Measurements from ENCODE around the gene REX1BD. TPM values are rescaled to one million over a fixed set of nuclear protein-coding genes. Genes with fewer than 3 reads are reported as not detected.
A peak's percentile ranks its signal among the peaks of the same experiment; 100 is the strongest.

The REX1BD gene
- total RNA-seq, 1 donor from 2014 or later, result 85.9 TPM

- ChIA-PET POLR2A (interaction anchor here (0.6 to 3.6 kb wide), 10 partner anchors 14 to 425 kb away, joined by 3 to 47 read pairs (median 4); partner anchors contain the start of genes COPE, DDX49, ELL and KXD1), CTCF (interaction anchor here (1.0 to 1.1 kb wide), 2 partner anchors 21 to 28 kb away, joined by 4 read pairs; partner anchors contain the start of genes ELL and UBA52)
- ATAC-seq (ENCODE audit: low read depth) (peak; percentile 99), DNase-seq (peak; percentile 92)
- Mint-ChIP-seq H3K4me3 (peak within 1 kb of the TSS; percentile 90), H3K36me3 (ENCODE audit: low read depth) (peaks cover 21% of the 10 kb centered on the region), H3K27ac (peak within 1 kb of the TSS; percentile 90), H3K4me1 (peaks cover 23% of the 10 kb centered on the region), H3K9me3 (no peaks in the 10 kb centered on the region), H3K27me3 (no peaks in the 10 kb centered on the region)
- TF ChIP-seq, protein P1, sequence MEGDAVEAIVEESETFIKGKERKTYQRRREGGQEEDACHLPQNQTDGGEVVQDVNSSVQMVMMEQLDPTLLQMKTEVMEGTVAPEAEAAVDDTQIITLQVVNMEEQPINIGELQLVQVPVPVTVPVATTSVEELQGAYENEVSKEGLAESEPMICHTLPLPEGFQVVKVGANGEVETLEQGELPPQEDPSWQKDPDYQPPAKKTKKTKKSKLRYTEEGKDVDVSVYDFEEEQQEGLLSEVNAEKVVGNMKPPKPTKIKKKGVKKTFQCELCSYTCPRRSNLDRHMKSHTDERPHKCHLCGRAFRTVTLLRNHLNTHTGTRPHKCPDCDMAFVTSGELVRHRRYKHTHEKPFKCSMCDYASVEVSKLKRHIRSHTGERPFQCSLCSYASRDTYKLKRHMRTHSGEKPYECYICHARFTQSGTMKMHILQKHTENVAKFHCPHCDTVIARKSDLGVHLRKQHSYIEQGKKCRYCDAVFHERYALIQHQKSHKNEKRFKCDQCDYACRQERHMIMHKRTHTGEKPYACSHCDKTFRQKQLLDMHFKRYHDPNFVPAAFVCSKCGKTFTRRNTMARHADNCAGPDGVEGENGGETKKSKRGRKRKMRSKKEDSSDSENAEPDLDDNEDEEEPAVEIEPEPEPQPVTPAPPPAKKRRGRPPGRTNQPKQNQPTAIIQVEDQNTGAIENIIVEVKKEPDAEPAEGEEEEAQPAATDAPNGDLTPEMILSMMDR (IDR thresholded peaks at IDR 0.05), result no peak
- intact Hi-C loops (cut with micrococcal nuclease), result loop anchor here (1.0 to 5.0 kb wide), 3 partner anchors 21 to 44 kb away; partner anchors contain the start of genes ELL, REX1BD and UBA52
These were observed 45.4 kb upstream of the REX1BD start, which contains the start of gene FKBP8 for GRCh38 chr19:18542941-18543813. Gene FKBP8 (minus strand): TSS chr19:18543573. CDS start chr19:18541970, 1,603 bp downstream.

DNA sequence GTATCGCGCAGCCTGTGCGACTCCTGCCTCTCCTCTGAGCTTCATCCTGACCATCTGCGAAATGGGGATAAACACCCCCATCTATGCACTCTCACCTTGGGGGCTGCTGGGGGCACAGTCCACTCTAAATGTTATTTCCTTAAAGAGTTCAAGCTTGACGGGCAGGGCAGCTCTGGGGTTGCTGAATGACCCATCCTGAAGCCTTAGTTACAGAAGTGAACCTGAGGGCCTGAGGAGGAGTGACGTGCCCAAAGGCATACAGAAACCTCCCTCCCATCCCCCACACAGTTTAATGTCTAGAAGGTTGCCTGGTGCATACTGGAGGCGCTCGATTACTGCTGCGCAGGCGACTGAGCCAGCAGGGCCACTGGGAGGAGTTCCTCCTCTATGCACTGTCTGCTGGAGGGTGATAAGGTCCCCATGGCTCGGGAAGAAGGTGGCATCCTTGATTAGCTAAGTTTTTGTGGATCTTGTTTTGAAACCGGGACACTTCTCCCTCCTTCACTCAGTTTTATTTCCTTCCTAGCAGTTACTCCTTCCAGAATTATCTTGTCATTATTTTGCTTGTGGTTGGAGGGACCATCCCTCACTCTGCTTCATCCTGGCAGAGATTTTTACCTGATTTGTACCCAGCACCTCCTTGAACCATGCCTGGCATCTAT, 44.7 kb upstream of the REX1BD start:
- POLR2A ChIA-PET, result interaction anchor here (1.1 to 3.6 kb wide), 4 partner anchors 13 to 45 kb away, joined by 3 to 47 read pairs (median 15); partner anchors contain the start of genes ELL, KXD1, REX1BD and UBA52
- intact Hi-C loops (cut with micrococcal nuclease), result loop anchor here (1.0 to 5.0 kb wide), 4 partner anchors 13 to 43 kb away; partner anchors contain the start of genes ELL, KXD1, REX1BD and UBA52
- CTCF ChIA-PET, result interaction anchor here (1.0 to 1.1 kb wide), 3 partner anchors 22 to 45 kb away, joined by 3 to 4 read pairs (median 4); partner anchors contain the start of genes ELL, REX1BD and UBA52

DNA sequence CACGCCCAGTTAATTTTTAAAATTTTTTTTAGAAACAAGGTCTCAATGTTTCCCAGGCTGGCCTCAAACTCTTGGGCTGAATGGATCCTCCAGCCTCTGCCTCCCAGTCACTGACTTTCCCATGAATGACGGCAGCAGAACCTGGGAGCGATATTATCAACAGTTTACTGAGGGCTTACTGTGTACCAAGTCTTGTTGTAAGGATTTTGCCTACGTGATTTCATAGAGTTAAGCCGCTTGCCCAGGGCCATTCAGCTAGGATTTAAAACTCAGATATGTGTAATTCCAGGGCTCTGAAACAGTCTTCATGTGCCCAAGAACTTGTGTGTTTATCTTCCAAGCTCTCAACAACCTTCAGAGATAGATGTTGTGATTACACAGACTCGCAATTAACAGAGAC, 37.0 kb upstream of the REX1BD start:
- POLR2A ChIA-PET, result interaction anchor here (0.7 kb wide), 1 partner anchor 592 kb away, joined by 3 read pairs; no protein-coding TSS in a partner anchor
- Mint-ChIP-seq H3K27me3 (peaks cover 4% of the 10 kb centered on the region), H3K4me3 (no peak overlapping the region), H3K36me3 (ENCODE audit: low read depth) (no peaks in the 10 kb centered on the region), H3K27ac (no peak overlapping the region), H3K4me1 (no peaks in the 10 kb centered on the region), H3K9me3 (no peaks in the 10 kb centered on the region)
- intact Hi-C loops (cut with micrococcal nuclease), result no loop called here
- TF ChIP-seq, protein P1 (IDR thresholded peaks at IDR 0.05), result no peak
- no peak for ATAC-seq (ENCODE audit: low read depth)
- no peak for DNase-seq
- CTCF ChIA-PET, result no interaction called here

More for the DNA sequence above, 44.7 kb upstream of the REX1BD start:
- peak overlapping the region; percentile 90 for H3K27ac Mint-ChIP-seq
- H3K36me3 Mint-ChIP-seq (ENCODE audit: low read depth), result peaks cover 17% of the 10 kb centered on the region
- TF ChIP-seq, protein P1 (IDR thresholded peaks at IDR 0.05), result no peak
- H3K9me3 Mint-ChIP-seq, result no peaks in the 10 kb centered on the region
- DNase-seq (no peak), ATAC-seq (ENCODE audit: low read depth) (peak; percentile 60)
- peaks cover 23% of the 10 kb centered on the region for H3K4me1 Mint-ChIP-seq
- H3K4me3 Mint-ChIP-seq, result peak overlapping the region; percentile 90
- peaks cover 4% of the 10 kb centered on the region for H3K27me3 Mint-ChIP-seq

DNA sequence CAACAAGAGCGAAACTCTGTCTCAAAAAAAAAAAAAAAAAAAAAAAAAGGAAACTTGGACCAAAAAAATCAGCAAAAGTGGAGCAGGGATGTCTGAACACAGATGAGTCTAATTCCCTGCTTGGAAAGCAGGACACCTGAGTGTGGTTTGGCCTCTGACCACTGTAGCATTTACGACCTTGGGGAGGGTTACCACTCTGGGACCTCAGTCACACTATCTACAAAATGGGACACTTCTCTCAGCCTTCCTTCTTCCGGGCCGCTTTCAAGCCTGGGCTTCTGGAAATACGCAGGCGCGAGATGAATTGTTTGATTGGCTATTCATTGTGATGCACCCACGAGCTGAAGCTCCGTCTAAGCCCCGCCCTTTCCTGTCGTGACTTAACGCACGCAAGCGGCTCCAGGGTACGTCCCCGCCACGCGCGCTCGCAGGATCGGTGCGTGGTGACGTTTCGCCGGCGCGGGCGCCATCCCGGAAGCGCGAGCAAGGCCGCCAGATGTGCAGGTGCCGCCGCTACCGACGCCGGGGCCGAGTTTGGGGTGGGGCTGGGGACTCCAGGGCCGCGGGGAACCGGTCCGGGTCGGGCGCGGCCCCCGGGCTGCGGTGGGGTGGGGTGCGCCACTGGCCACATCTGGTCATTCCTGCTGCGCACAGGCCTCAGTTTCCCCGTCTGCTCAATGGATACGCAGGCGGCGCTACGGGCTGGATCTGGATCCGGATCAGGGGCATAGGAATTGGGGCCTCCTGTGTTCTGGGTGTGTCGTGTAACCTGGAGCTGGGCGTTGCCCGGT, 31.0 kb upstream of the REX1BD start, which contains the start of gene KXD1:
KXD1 (plus strand) TSS at position 460 of the 791 bp plus-strand sequence. CDS start 4,187 bp downstream, outside the sequence.
- Mint-ChIP-seq H3K4me1 (peaks cover 25% of the 10 kb centered on the region), H3K4me3 (peak within 1 kb of the TSS; percentile 87), H3K36me3 (ENCODE audit: low read depth) (peaks cover 17% of the 10 kb centered on the region), H3K27me3 (no peaks in the 10 kb centered on the region), H3K9me3 (no peaks in the 10 kb centered on the region), H3K27ac (peak within 1 kb of the TSS; percentile 89)
- DNase-seq (peak; percentile 93), ATAC-seq (ENCODE audit: low read depth) (peak; percentile 99)
- ChIA-PET CTCF (interaction anchor here (1.4 to 1.9 kb wide), 4 partner anchors 15 to 362 kb away, joined by 3 to 10 read pairs (median 3); partner anchors contain the start of genes COPE and DDX49), POLR2A (interaction anchor here (0.6 to 5.0 kb wide), 28 partner anchors 8 to 1976 kb away, joined by 3 to 88 read pairs (median 6); partner anchors contain the start of genes COPE, DDX49, ELL and FKBP8)
- intact Hi-C loops (cut with micrococcal nuclease), result loop anchor here (1.0 kb wide), 4 partner anchors 13 to 35 kb away; partner anchors contain the start of genes ELL and UBA52
- TF ChIP-seq, protein P1 (IDR thresholded peaks at IDR 0.05), result no peak
